Peyer's patch (tissue), 4 donors: ENCODE results near the gene APOM.

Experiments used
- POLR2A ChIP-seq, 2 donors: fragments of 450-650 bp; IDR thresholded peaks; one replicate each; pipeline ENCODE4 v1.5.1; 2017; ENCODE audit warnings: antibody characterized with exemption in 2 of 2, mild to moderate bottlenecking in 2 of 2, moderate library complexity in 2 of 2
- TF ChIP-seq, protein P1 (sequence below), 6 experiments: fragments of 450-650 bp in 4 of 6; fragments of 200-600 bp in 2 of 6; sonication (generic) in 1 of 6; IDR thresholded peaks; one replicate each; pipeline ENCODE4 v1.5.1; 2017 to 2019; ENCODE audit warnings: antibody characterized with exemption in 6 of 6, mild to moderate bottlenecking in 3 of 6, moderate library complexity in 1 of 6

DNA sequence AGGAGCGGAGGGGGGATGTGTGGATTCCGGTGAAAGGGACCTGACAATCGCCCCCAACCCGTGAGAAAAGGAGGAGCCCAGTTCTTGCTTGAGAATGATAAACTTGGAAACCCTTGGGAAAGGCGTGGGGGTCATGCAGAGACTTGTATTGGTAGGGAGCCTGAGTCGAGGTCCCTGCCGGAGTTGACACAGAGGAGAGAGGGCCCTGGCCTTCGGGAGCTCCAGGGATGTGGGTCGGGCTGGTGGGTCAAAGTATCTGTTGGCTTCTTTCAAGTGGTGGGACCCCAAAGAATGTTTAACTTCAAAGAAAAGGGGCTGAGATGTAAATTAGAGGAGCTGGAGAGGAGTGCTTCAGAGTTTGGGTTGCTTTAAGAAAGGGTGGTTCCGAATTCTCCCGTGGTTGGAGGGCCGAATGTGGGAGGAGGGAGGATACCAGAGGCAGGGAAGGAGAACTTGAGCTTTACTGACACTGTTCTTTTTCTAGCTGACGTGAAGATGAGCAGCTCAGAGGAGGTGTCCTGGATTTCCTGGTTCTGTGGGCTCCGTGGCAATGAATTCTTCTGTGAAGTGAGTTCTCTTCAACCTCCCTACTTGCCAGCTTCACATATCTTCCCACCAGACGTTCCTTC lies 10.8 kb downstream of the APOM start:
- TF ChIP-seq, protein P1, sequence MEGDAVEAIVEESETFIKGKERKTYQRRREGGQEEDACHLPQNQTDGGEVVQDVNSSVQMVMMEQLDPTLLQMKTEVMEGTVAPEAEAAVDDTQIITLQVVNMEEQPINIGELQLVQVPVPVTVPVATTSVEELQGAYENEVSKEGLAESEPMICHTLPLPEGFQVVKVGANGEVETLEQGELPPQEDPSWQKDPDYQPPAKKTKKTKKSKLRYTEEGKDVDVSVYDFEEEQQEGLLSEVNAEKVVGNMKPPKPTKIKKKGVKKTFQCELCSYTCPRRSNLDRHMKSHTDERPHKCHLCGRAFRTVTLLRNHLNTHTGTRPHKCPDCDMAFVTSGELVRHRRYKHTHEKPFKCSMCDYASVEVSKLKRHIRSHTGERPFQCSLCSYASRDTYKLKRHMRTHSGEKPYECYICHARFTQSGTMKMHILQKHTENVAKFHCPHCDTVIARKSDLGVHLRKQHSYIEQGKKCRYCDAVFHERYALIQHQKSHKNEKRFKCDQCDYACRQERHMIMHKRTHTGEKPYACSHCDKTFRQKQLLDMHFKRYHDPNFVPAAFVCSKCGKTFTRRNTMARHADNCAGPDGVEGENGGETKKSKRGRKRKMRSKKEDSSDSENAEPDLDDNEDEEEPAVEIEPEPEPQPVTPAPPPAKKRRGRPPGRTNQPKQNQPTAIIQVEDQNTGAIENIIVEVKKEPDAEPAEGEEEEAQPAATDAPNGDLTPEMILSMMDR (IDR thresholded peaks at IDR 0.05): no peak
- TF ChIP-seq POLR2A (IDR thresholded peaks at IDR 0.05): no peak
